ENCODE measurements around the gene CFAP251. TPM values are rescaled to one million over a fixed set of nuclear protein-coding genes. Genes with fewer than 3 reads are reported as not detected.
"Not testable (repeated sequence)": the region's sequence is repeated elsewhere in the genome, so short reads cannot be mapped to it uniquely, and the experiment has no call there.

The CFAP251 gene, protein sequence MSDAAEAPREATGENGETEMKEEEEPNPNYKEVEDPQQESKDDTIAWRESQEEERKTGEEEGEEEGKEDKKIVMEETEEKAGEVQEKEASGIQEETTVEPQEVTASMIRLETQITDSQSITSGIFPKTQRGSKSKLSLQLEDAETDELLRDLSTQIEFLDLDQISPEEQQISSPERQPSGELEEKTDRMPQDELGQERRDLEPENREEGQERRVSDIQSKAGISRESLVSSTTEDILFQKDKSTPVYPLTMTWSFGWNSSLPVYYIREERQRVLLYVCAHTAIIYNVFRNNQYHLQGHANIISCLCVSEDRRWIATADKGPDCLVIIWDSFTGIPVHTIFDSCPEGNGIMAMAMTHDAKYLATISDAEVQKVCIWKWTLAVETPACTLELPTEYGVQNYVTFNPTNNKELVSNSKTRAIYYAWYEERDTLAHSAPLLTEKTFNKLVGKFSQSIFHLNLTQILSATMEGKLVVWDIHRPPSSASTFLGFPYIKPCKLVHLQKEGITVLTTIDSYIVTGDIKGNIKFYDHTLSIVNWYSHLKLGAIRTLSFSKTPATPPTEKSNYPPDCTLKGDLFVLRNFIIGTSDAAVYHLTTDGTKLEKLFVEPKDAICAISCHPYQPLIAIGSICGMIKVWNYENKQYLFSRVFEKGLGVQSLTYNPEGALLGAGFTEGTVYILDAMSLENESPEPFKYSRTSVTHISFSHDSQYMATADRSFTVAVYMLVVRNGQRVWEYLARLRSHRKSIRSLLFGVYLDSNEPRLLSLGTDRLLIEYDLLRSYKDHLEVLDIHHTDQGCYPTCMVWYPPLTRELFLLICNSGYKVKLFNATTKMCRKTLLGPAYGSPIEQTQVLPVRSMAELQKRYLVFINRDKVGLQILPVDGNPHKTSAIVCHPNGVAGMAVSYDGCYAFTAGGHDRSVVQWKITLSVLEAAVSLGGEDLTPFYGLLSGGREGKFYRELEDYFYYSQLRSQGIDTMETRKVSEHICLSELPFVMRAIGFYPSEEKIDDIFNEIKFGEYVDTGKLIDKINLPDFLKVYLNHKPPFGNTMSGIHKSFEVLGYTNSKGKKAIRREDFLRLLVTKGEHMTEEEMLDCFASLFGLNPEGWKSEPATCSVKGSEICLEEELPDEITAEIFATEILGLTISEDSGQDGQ
- total RNA-seq = 1 to 10 TPM in 1 of 2 donors, under 1 TPM in 1; 0.80 to 1.7 TPM

DNA sequence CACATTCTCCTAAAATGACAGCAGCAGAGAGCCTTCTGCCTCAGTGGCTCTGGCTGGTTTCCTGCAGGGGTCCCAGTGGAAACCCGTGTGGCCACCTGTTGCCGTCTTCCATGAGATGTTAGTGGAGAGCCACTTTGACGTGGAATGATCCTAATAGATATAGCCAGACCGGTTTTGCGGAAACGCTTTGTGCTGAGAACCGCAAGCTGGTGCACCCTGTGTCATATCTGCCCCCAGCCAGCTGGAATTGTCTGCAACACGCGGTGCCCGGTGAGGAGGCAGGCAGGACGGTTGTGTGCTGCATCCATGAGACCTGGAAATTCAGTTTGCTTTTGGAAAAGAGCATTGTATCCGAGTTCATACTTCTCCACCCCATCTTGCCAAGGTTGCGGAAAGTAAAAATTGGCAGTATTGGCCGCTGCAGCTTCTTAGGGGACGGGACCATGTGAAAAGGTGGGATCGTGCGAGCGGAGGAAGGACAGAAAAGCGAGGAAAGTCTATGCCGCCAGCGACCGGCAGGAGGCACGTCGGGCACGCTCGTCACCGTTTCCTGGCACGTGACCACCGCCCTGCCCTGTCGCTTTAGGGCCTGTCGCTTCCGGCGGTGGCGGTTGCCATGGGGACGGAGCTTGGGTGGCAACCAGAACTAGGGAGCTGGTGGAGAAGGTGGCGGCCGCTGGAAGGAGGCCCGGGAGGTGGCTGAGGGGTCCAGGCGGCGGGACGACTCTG is at the start of gene CFAP251:
TSS of gene CFAP251 (plus strand) at position 643 of the 729 bp plus-strand sequence. CDS start 2,714 bp downstream, outside the sequence.
- peak within 1 kb of the TSS; percentile 92 for H3K27ac Mint-ChIP-seq
- ATAC-seq = peak; percentile 100
- H3K36me3 Mint-ChIP-seq = peaks cover 0 to 11% of the 10 kb centered on the region in 2 donors
- no peaks in the 10 kb centered on the region for H3K9me3 Mint-ChIP-seq
- DNase-seq (ENCODE audit: low spot score in 2 of 2) = peak; percentile 91 to 97

- not testable (repeated sequence) for H3K27ac Mint-ChIP-seq
Measured at GRCh38 chr12:121869229-121869628, 49.2 kb upstream of the CFAP251 start.

GRCh38 chr12:121871467-121871866 is 46.9 kb upstream of the CFAP251 start:
- no peak overlapping the region for H3K27ac Mint-ChIP-seq
- H3K36me3 Mint-ChIP-seq = no peaks in the 10 kb centered on the region
- no peaks in the 10 kb centered on the region for H3K9me3 Mint-ChIP-seq
- ATAC-seq (no peak), DNase-seq (ENCODE audit: low spot score in 2 of 2) (no peak)

More at GRCh38 chr12:121869229-121869628, 49.2 kb upstream of the CFAP251 start:
- not testable (repeated sequence) for H3K36me3 Mint-ChIP-seq; DNase-seq (ENCODE audit: low spot score in 2 of 2); H3K9me3 Mint-ChIP-seq; ATAC-seq

GRCh38 chr12:121872546-121873215 is 45.7 kb upstream of the CFAP251 start:
- Mint-ChIP-seq H3K36me3 (no peaks in the 10 kb centered on the region), H3K9me3 (no peaks in the 10 kb centered on the region), H3K27ac (peak overlapping the region; percentile 23 to 33)
- DNase-seq (ENCODE audit: low spot score in 2 of 2) = no peak
- peak in 1 of 2 donors; percentile 93 for ATAC-seq

- ATAC-seq (no peak), DNase-seq (ENCODE audit: low spot score in 2 of 2) (no peak)
- Mint-ChIP-seq H3K9me3 (no peaks in the 10 kb centered on the region), H3K36me3 (no peaks in the 10 kb centered on the region), H3K27ac (no peak overlapping the region)
Measured at GRCh38 chr12:121873216-121873569, 45.2 kb upstream of the CFAP251 start.

- no peak for ATAC-seq
- no peak overlapping the region for H3K27ac Mint-ChIP-seq
- no peaks in the 10 kb centered on the region for H3K36me3 Mint-ChIP-seq
Measured at GRCh38 chr12:121874071-121874470, 44.3 kb upstream of the CFAP251 start.

GRCh38 chr12:121875582-121875981 is 42.8 kb upstream of the CFAP251 start:
- no peaks in the 10 kb centered on the region for H3K9me3 Mint-ChIP-seq
- ATAC-seq (no peak), DNase-seq (ENCODE audit: low spot score in 2 of 2) (no peak)
- no peaks in the 10 kb centered on the region for H3K36me3 Mint-ChIP-seq
- no peak overlapping the region for H3K27ac Mint-ChIP-seq

More at GRCh38 chr12:121874071-121874470, 44.3 kb upstream of the CFAP251 start:
- H3K9me3 Mint-ChIP-seq = no peaks in the 10 kb centered on the region
- DNase-seq (ENCODE audit: low spot score in 2 of 2) = no peak

DNA sequence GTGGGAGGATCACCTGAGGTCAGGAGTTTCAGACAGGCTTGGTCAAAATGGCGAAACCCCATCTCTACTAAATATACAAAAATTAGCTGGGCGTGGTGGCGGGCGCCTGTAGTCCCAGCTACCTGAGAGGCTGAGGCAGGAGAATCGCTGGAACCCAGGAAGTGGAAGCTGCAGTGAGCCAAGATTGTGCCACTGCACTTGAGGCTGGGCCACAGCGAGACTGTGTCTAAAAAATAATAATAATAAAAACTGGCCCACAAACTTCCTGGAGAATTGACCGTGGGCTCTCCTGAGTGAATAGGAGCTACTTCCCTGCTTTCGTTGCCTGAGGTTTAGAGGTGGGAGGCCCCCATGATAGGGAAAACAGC is 42.3 kb upstream of the CFAP251 start:
- H3K9me3 Mint-ChIP-seq; H3K36me3 Mint-ChIP-seq; DNase-seq (ENCODE audit: low spot score in 2 of 2); ATAC-seq; H3K27ac Mint-ChIP-seq: not testable (repeated sequence)

- Mint-ChIP-seq H3K9me3 (no peaks in the 10 kb centered on the region), H3K27ac (no peak overlapping the region), H3K36me3 (no peaks in the 10 kb centered on the region)
- ATAC-seq (no peak), DNase-seq (ENCODE audit: low spot score in 2 of 2) (no peak)
Measured at GRCh38 chr12:121883315-121883660, 35.1 kb upstream of the CFAP251 start.

- not testable (repeated sequence) for DNase-seq (ENCODE audit: low spot score in 2 of 2); H3K27ac Mint-ChIP-seq; ATAC-seq; H3K9me3 Mint-ChIP-seq
- H3K36me3 Mint-ChIP-seq = peaks cover 7 to 13% of the 10 kb centered on the region in 2 donors
Measured at GRCh38 chr12:121885129-121885528, 33.3 kb upstream of the CFAP251 start.

GRCh38 chr12:121888083-121888477 is 30.3 kb upstream of the CFAP251 start:
- Mint-ChIP-seq H3K9me3 (no peaks in the 10 kb centered on the region), H3K36me3 (peaks cover 7 to 13% of the 10 kb centered on the region in 2 donors), H3K27ac (peak overlapping the region; percentile 94 to 99)
- ATAC-seq (no peak), DNase-seq (ENCODE audit: low spot score in 2 of 2) (no peak)

DNA sequence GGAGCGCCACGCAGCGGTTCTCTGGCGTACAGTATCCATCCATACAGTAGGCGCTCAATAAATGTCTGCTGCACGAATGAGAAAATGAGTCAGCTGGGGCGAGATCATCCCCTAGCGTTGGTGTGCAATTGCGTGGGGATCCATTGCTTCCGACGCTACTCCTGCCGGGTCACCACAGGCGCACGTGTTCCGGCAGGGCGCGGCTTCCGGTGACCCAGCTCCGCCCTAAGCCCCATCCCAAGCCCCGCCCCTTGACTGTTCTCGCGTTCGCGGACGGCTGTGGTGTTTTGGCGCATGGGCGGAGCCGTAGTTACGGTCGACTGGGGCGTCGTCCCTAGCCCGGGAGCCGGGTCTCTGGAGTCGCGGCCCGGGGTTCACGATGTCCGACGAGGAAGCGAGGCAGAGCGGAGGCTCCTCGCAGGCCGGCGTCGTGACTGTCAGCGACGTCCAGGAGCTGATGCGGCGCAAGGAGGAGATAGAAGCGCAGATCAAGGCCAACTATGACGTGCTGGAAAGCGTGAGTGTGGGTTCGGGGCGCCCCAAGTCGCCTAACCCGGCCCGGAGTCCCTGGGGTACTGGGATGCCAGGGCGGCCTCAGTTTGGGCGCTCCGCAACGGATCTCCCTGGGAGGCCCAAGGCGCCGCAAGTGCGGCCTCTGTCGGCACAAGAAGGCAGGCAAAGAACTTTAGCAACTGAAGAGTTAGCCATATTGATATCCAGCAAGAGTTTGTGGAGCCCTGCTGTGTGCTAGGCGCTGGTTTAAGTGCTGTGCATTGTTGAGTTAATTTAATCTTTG is 29.7 kb upstream of the CFAP251 start, which contains the start of gene PSMD9:
TSS of gene PSMD9 (plus strand) at position 313 of the 796 bp plus-strand sequence. CDS start at position 380, 67 bp downstream.
- peak; percentile 99 for DNase-seq (ENCODE audit: low spot score in 2 of 2)
- H3K27ac Mint-ChIP-seq = peak within 1 kb of the TSS; percentile 94 to 99
- peak; percentile 96 to 97 for ATAC-seq
- no peaks in the 10 kb centered on the region for H3K9me3 Mint-ChIP-seq
- H3K36me3 Mint-ChIP-seq = peaks cover 7 to 13% of the 10 kb centered on the region in 2 donors

DNA sequence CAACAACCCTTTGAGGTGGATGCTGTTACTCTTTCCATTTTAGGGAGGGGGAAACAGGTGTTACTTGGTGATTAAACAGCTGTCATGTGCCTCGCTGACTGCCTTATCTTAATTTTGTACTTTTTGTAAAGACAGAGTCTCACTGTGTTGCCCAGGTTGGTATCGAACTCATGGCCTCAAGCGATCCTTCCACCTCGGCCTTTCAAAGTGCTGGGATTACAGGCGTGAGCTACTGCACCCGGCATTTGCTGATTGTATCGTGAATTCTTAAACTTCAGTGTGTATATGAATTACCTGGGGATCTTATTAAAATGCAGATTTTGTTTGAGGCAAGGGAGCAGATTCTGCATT is 29.1 kb upstream of the CFAP251 start:
- Mint-ChIP-seq H3K27ac (peak overlapping the region; percentile 94 to 99), H3K36me3 (peaks cover 12 to 13% of the 10 kb centered on the region in 2 donors), H3K9me3 (no peaks in the 10 kb centered on the region)
- ATAC-seq (no peak), DNase-seq (ENCODE audit: low spot score in 2 of 2) (no peak)

DNA sequence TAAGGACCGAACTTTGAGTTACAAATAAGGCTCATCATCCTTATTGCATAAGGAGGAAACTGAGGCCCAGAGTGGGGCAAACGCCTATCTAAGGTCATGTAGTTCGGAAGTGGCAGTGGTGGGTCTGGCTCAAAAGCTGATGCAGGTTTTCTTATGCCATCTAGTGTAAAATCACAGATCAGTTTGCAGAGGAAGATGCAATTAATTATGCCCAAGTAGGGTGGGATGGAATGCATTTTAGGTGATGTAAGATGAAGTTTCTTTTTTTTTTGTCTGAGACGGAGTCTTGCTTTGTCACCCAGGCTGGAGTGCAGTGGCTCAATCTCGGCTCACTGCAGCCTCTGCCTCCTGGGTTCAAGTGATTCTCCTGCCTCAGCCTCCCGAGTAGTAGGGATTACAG is 28.7 kb upstream of the CFAP251 start:
- Mint-ChIP-seq H3K27ac (peak overlapping the region; percentile 94 to 99), H3K36me3 (peaks cover 12 to 13% of the 10 kb centered on the region in 2 donors)
- not testable (repeated sequence) for ATAC-seq; DNase-seq (ENCODE audit: low spot score in 2 of 2); H3K9me3 Mint-ChIP-seq
